ENCODE results near the gene RAB14. TPM values are rescaled to one million over a fixed set of nuclear protein-coding genes. Genes with fewer than 3 reads are reported as not detected.

Gene RAB14
- total and polyA plus RNA-seq, 2 donors (not counting 1 experiment from before 2014, with no cell fraction given): 20.4 to 52.6 TPM

GRCh38 chr9:121207371-121207940, 5.8 kb upstream of the RAB14 start:
- Mint-ChIP-seq H3K27ac (peak overlapping the region; percentile 88), H3K27me3 (no peaks in the 10 kb centered on the region), H3K4me1 (peaks cover 36% of the 10 kb centered on the region), H3K9me3 (ENCODE audit: insufficient read depth) (no peaks in the 10 kb centered on the region), H3K4me3 (peak overlapping the region; percentile 80)
- H3K27me3 ChIP-seq (replicated peaks in 1 of 4; ENCODE audit: control extremely low read depth in 1 of 4, control insufficient read depth in 3 of 4, insufficient read depth in 4 of 4, low read length in 3 of 4): no peaks in the 10 kb centered on the region
- H3K4me1 ChIP-seq (ENCODE audit: control insufficient read depth in 2 of 2, insufficient read depth in 2 of 2, low read length in 2 of 2): peaks cover 25 to 31% of the 10 kb centered on the region in 2 donors
- H3K27ac ChIP-seq (ENCODE audit: low read length in 2 of 2): peak overlapping the region; percentile 62 to 82
- peaks cover 0 to 7% of the 10 kb centered on the region in 2 experiments for H3K36me3 ChIP-seq (replicated peaks in 1 of 2; ENCODE audit: control extremely low read depth in 1 of 2, control insufficient read depth in 1 of 2, extremely low read depth in 1 of 2, insufficient read depth in 2 of 2, low read length in 1 of 2)
- H3K9ac ChIP-seq (ENCODE audit: low read length): peak overlapping the region; percentile 53
- no peak for TF ChIP-seq CTCF (IDR thresholded peaks at IDR 0.05)
- no peak for TF ChIP-seq EZH2 (IDR thresholded peaks at IDR 0.05; ENCODE audit: borderline replicate concordance, insufficient read depth, low read depth, low read length, poor library complexity, severe bottlenecking)
- ChIA-PET POLR2A (interaction anchor here (0.6 to 1.1 kb wide), 4 partner anchors 46 to 199 kb away, joined by 3 to 9 read pairs (median 5); no protein-coding TSS in a partner anchor), CTCF (interaction anchor here (0.6 to 1.6 kb wide), 6 partner anchors 10 to 113 kb away, joined by 3 to 8 read pairs (median 4); partner anchors contain the start of gene GSN)
- peak overlapping the region; percentile 70 for H2AFZ ChIP-seq (ENCODE audit: insufficient read depth, low read depth, low read length, poor library complexity, severe bottlenecking)
- peaks cover 18% of the 10 kb centered on the region for H3K79me2 ChIP-seq (ENCODE audit: control insufficient read depth, insufficient read depth, low read length)
- WGBS (ENCODE audit: insufficient coverage): no CpG with 5 or more reads among the region's 2 CpGs
- DNase-seq (peak; percentile 73), ATAC-seq (ENCODE audit: low read depth) (peak; percentile 89)
- peak overlapping the region; percentile 72 for H3K4me2 ChIP-seq (replicated peaks; ENCODE audit: low read depth, low read length, poor library complexity, severe bottlenecking)
- peak overlapping the region in 4 of 5 experiments; percentile 6 to 48 (median 30) for H3K4me3 ChIP-seq (ENCODE audit: control extremely low read depth in 1 of 5, extremely low read depth in 1 of 5, insufficient read depth in 1 of 5, low read depth in 2 of 5, low read length in 4 of 5)
- H4K20me1 ChIP-seq (ENCODE audit: control insufficient read depth, insufficient read depth, low read length, poor library complexity, severe bottlenecking): no peaks in the 10 kb centered on the region
- intact Hi-C loops (cut with micrococcal nuclease): loop anchor here (10.0 kb wide), 1 partner anchor 343 kb away; no protein-coding TSS in a partner anchor
- no peaks in the 10 kb centered on the region for H3K9me3 ChIP-seq (ENCODE audit: control extremely low read depth in 1 of 3, control insufficient read depth in 2 of 3, insufficient read depth in 1 of 3, low read length in 2 of 3)
